Mammary epithelial cell (primary cell): ENCODE data around the gene RNF4.

Source experiments
- CTCF ChIP-seq, 2 donors: IDR thresholded peaks in 1 of 2; conservative IDR thresholded peaks in 1 of 2; 2 replicates each; pipeline ENCODE4 v1.5.1; 2011 to 2012; ENCODE audit warnings: inconsistent platforms in 2 of 2, low read length in 2 of 2, mild to moderate bottlenecking in 2 of 2, control low read depth in 1 of 2, low read depth in 1 of 2; ENCODE audit not compliant: insufficient read depth in 1 of 2; ENCODE audit errors: extremely low read depth in 1 of 2
- EZH2 ChIP-seq: IDR thresholded peaks from 2 replicates; pipeline ENCODE4 v1.6.1; 2012; ENCODE audit warnings: low read length, inconsistent platforms, borderline replicate concordance

- TF ChIP-seq CTCF (conservative IDR thresholded peaks at IDR 0.05 in 1 of 2, IDR thresholded peaks at IDR 0.05 in 1 of 2; ENCODE audit: extremely low read depth in 1 of 2, insufficient read depth in 1 of 2, low read depth in 1 of 2, low read length in 2 of 2) = no peak
- no peak for TF ChIP-seq EZH2
These were observed 83.9 kb downstream of the RNF4 start for GRCh38 chr4:2552806-2553205.
